ENCODE measurements around the gene ZNF189. TPM values are rescaled to one million over a fixed set of nuclear protein-coding genes. Genes with fewer than 3 reads are reported as not detected.

Gene ZNF189
- total RNA-seq, 1 experiment from 2014 or later = 15.1 TPM

DNA sequence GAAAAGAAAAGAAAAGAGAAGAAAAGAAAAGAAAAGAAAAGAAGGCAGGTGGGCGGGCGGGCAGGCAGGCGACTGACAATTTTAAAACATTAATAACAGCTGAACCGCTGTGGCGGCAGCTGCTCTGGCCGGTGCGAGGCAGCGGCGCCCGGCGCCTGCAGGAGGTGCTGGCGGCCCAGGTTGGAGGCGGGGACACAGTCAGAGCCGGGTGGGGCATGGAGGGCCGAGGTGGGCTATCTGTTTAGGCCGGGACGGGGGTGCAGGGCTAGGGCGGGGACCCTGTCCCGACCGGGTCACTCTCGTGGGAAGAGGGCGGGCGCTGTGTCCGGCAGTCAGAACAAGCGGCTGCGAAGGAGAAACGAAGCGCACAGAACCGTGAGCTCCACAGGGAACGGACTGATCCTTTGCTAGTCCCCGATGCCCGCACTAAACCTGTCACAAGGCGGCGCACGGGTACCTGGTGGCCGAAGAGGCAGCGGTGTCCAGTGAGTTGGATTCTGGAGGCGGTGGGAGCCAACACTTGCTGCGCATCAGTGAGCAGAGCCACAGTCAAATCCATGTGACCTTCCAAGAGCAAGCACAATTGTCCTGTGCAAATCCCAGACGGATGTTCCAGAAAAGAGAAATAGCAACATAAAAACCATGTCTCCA, 50.5 kb downstream of the ZNF189 start:
- DNase-seq (ENCODE audit: low read depth) = peak; percentile 78

DNA sequence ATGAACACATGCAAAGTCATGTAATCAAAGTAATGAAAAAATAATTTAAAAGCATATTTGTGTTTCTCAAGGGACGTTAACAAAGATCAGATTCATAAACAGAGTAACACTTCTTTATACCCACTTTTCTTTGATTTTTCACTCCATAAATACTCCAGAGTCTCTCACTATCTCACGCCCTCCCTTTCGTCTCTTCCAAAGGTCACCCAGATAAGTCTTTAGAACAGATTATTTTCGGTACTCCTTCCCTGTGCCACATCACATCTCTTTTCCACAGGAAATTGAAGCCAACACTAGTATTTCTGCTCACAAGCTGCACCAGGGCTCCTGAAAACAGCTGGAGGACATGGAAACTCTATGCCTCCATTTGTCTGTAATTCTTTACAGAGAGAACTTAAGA, 52.3 kb downstream of the ZNF189 start:
- no peak for DNase-seq (ENCODE audit: low read depth)

DNA sequence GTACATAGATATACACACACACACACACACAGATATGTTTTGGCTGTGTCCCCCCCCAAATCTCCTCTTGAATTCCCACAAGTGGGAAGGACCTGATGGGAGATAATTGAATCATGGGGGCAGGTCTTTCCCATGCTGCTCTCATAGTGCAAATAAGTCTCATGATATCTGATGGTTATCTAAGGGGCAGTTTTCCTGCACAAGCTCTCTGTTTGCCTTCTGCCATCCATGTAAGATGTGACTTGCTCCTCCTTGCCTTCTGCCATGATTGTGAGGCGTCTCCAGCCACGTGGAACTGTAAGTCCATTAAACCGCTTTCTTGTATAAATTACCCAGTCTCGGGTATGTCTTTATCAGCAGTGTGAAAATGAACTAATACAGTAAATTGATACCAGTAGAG, 52.8 kb downstream of the ZNF189 start:
- DNase-seq (ENCODE audit: low read depth) = no peak

- DNase-seq (ENCODE audit: low read depth) = no peak
Measured at GRCh38 chr9:101453776-101454570, 55.3 kb downstream of the ZNF189 start.

- no peak for DNase-seq (ENCODE audit: low read depth)
Measured at GRCh38 chr9:101455656-101456240, 57.1 kb downstream of the ZNF189 start.

DNA sequence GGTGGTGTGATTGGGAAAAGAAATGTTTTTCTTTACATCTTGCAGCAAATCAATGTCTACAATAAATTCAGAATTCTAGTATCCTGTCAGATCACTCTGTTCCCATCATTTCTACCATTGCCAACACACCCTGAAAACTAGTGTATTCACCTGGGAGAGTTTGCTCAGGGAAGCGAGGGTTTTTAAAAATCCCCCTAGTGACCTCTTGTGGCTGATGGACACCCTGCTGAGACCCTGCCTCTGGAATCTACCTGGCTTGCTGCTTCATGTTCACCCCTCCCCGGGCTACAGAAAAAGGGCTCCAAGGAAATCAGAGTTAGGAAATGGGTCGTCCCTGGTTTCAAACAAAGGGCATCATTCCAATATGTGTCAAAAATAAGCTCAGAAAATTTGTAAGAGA, 58.4 kb downstream of the ZNF189 start:
- no peak for DNase-seq (ENCODE audit: low read depth)

DNA sequence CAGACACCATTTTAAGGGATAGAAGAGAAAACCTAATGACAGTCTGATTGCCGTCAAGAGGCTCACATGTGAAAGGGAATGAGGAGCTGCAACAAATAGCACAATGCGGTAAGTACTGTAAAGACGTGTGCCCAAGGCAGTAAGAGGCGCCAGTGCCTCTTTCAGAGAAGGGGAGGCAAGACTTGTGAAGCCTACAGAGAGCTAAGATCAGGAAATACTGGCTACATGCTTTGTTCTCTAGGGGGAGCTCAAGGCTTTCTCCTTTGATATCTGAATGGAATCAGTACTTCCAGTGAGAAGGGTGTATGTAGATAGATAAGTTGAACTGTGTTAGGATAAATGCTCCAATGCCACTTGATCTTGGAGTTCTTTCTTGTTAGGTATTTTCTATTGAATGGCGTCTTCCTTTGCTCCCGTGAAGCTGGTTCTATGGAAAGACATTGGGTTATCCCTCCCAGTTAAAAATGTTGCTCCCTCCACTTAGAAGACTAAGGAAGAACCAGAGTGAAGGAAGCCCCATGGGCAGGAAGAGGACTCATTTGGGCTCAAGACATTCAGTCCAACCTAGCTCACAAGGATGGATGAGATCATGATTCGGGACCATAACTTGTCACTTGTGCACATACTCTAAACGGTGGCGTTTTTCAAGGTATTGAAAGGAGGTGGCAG, 60.4 kb downstream of the ZNF189 start:
- DNase-seq (ENCODE audit: low read depth) = peak; percentile 87

Other genes with a start within 250 kb of the ZNF189 start
- gene BAAT, start 13.8 kb upstream of the ZNF189 start, total RNA-seq (2014; rRNA removed; shearing (Covaris generic)) = not detected in 2 replicates
- 29.2 and 34.4 TPM in 2 replicates for gene MRPL50, start 233 bp upstream of the ZNF189 start, total RNA-seq (2014; rRNA removed; shearing (Covaris generic))
- not detected in 2 replicates for gene ALDOB, start 36.9 kb downstream of the ZNF189 start, total RNA-seq (2014; rRNA removed; shearing (Covaris generic))
- 24.9 and 35.0 TPM in 2 replicates for gene RNF20, start 135.0 kb downstream of the ZNF189 start, total RNA-seq (2014; rRNA removed; shearing (Covaris generic))
- gene PPP3R2, start 196.1 kb downstream of the ZNF189 start, total RNA-seq (2014; rRNA removed; shearing (Covaris generic)) = not detected in 2 replicates